ENCODE data around the gene ROBO1.

- no peak for TF ChIP-seq EZH2 (IDR thresholded peaks at IDR 0.05; ENCODE audit: insufficient read depth, poor library complexity, severe bottlenecking)
- no peak for TF ChIP-seq EZH2phosphoT487 (IDR thresholded peaks at IDR 0.05; ENCODE audit: insufficient read depth, low read depth)
These were observed 751.9 kb downstream of the ROBO1 start for GRCh38 chr3:79015854-79016253.
